ENCODE data around the gene CSTPP1. TPM values are rescaled to one million over a fixed set of nuclear protein-coding genes. Genes with fewer than 3 reads are reported as not detected.

Gene CSTPP1
- total RNA-seq, 4 donors from 2014 or later: 4.3 to 8.1 (median 6.4) TPM

- Histone ChIP-seq H3K27me3 (no peaks in the 10 kb centered on the region), H3K4me3 (peak overlapping the region; percentile 44 to 80 (median 48)), H3K4me1 (peaks cover 59 to 83% of the 10 kb centered on the region in 2 donors), H3K9me3 (no peaks in the 10 kb centered on the region), H3K27ac (peak overlapping the region; percentile 97 to 99 (median 98)), H3K36me3 (peaks cover 0 to 17% of the 10 kb centered on the region in 2 donors)
- intact Hi-C loops (cut with DNase I; ENCODE audit: low total_unique reads) (loop anchor here (10.0 kb wide), 4 partner anchors 262 to 818 kb away; partner anchors contain the start of genes CELF1, FNBP4 and RAPSN), in situ Hi-C loops (cut with MboI; ENCODE audit: low sequenced_read_pairs in 4 of 4) (loop anchor here in 2 of 4 donors (5.0 to 10.0 kb wide), 2 partner anchors 69 to 172 kb away; partner anchors contain the start of gene MYBPC3 (in 1 of the 2))
- ATAC-seq: peak; percentile 31 to 34
- peak; percentile 77 to 92 for DNase-seq
- TF ChIP-seq POLR2A (IDR thresholded peaks at IDR 0.05) (peak; percentile 57 to 61), CTCF (IDR thresholded peaks at IDR 0.05 in 4 of 5, conservative IDR thresholded peaks at IDR 0.05 in 1 of 5) (no peak)
Measured at GRCh38 chr11:47183031-47183856, 246.7 kb downstream of the CSTPP1 start.

GRCh38 chr11:47183969-47184368, 247.4 kb downstream of the CSTPP1 start:
- Histone ChIP-seq H3K9me3 (no peaks in the 10 kb centered on the region), H3K27ac (peak overlapping the region; percentile 97 to 99 (median 98)), H3K36me3 (peaks cover 0 to 13% of the 10 kb centered on the region in 2 donors), H3K4me3 (peak overlapping the region; percentile 68 to 91 (median 84)), H3K27me3 (no peaks in the 10 kb centered on the region), H3K4me1 (peaks cover 59 to 81% of the 10 kb centered on the region in 2 donors)
- DNase-seq (peak; percentile 57 to 85), ATAC-seq (peak; percentile 7 to 20)
- intact Hi-C loops (cut with DNase I; ENCODE audit: low total_unique reads): loop anchor here (1.0 to 10.0 kb wide), 5 partner anchors 86 to 819 kb away; partner anchors contain the start of genes CELF1, FNBP4, MADD and RAPSN
- in situ Hi-C loops (cut with MboI; ENCODE audit: low sequenced_read_pairs in 4 of 4): loop anchor here in 2 of 4 donors (5.0 to 10.0 kb wide), 2 partner anchors 68 to 171 kb away; partner anchors contain the start of gene MYBPC3 (in 1 of the 2)
- TF ChIP-seq CTCF (IDR thresholded peaks at IDR 0.05 in 4 of 5, conservative IDR thresholded peaks at IDR 0.05 in 1 of 5): no peak
- TF ChIP-seq POLR2A (IDR thresholded peaks at IDR 0.05): peak; percentile 57 to 74

GRCh38 chr11:47184711-47185304, 248.2 kb downstream of the CSTPP1 start:
- in situ Hi-C loops (cut with MboI; ENCODE audit: low sequenced_read_pairs in 4 of 4): loop anchor here in 2 of 4 donors (5.0 to 10.0 kb wide), 2 partner anchors 67 to 170 kb away; partner anchors contain the start of gene MYBPC3 (in 1 of the 2)
- no peak for ATAC-seq
- peaks cover 60 to 77% of the 10 kb centered on the region in 2 donors for H3K4me1 ChIP-seq

More at GRCh38 chr11:47184711-47185304, 248.2 kb downstream of the CSTPP1 start:
- peak overlapping the region; percentile 68 to 91 (median 84) for H3K4me3 ChIP-seq
- no peaks in the 10 kb centered on the region for H3K27me3 ChIP-seq
- peak overlapping the region; percentile 97 to 99 (median 98) for H3K27ac ChIP-seq
- no peak for TF ChIP-seq CTCF (IDR thresholded peaks at IDR 0.05 in 4 of 5, conservative IDR thresholded peaks at IDR 0.05 in 1 of 5)
- TF ChIP-seq POLR2A (IDR thresholded peaks at IDR 0.05): no peak
- H3K9me3 ChIP-seq: no peaks in the 10 kb centered on the region
- intact Hi-C loops (cut with DNase I; ENCODE audit: low total_unique reads): loop anchor here (1.0 to 10.0 kb wide), 5 partner anchors 85 to 820 kb away; partner anchors contain the start of genes CELF1, FNBP4, MADD and RAPSN
- peak in 1 of 2 donors; percentile 55 for DNase-seq
- H3K36me3 ChIP-seq: peaks cover 0 to 5% of the 10 kb centered on the region in 2 donors

All from gastrocnemius medialis (tissue), 4 donors.